Prostate gland (tissue), 2 donors: ENCODE data around the gene PGC.
"Not testable (repeated sequence)": the region's sequence is repeated elsewhere in the genome, so short reads cannot be mapped to it uniquely, and the experiment has no call there.

Experiments
- CTCF ChIP-seq, 4 experiments: fragments of 200-600 bp in 2 of 4; fragments of 450-650 bp in 2 of 4; sonication (generic) in 2 of 4; IDR thresholded peaks; 1 replicate in 3 of 4; 2 replicates in 1 of 4; pipeline ENCODE4 v1.5.1; 2016 to 2019; ENCODE audit warnings: antibody characterized with exemption in 4 of 4, mild to moderate bottlenecking in 2 of 4, moderate library complexity in 2 of 4
- POLR2A ChIP-seq: fragments of 450-650 bp; IDR thresholded peaks from one replicate; pipeline ENCODE4 v1.6.1; 2016; ENCODE audit warnings: antibody characterized with exemption, mild to moderate bottlenecking
- POLR2AphosphoS5 ChIP-seq: sonication (generic); formaldehyde crosslinking; IDR thresholded peaks from one replicate; pipeline ENCODE4 v1.6.1; 2017; ENCODE audit warnings: antibody characterized with exemption

GRCh38 chr6:41766043-41766664, 19.0 kb upstream of the PGC start:
- not testable (repeated sequence) for TF ChIP-seq CTCF (IDR thresholded peaks at IDR 0.05); POLR2A; POLR2AphosphoS5
